Activated CD4-positive, alpha-beta T cell treated with anti-CD3 and anti-CD28 coated beads, Interleukin-2, Interleukin-6, amounts not matched to agents 100 ng/mL and 50 ng/mL, durations not matched to agents 16 hours and 8 hours (primary cell): ENCODE data around the gene TCOF1.

Source experiments
- DNase-seq: peaks from one replicate; pipeline ENCODE4 v3.0.0-alpha.2; 2020

Gene TCOF1

DNA sequence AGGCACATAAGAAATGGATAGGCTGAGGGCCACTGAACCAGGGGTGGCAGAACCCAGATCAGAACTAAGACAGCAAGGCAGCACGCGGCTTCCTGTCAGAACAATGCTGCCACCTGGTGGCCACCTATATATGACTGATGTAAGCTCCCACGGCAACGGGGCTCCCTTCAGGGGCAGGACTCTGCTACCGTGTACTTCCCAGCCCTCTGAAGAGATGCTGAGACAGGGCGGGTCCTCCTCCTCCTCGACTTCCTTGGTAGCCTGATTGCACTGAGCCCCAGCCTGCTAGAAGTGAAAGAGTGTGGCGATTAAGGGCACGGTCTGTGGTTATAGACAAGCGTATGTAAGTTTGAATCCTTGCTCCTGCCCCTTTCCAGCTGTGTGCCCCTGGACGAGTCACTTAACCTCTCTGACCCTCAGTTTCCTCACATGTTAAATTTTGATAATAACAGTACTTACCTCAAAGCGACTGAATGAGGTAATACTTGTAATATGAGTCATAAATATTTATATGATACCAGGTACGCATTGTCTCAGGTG lies 78.7 kb downstream of the TCOF1 start:
- peak; percentile 94 for DNase-seq

DNA sequence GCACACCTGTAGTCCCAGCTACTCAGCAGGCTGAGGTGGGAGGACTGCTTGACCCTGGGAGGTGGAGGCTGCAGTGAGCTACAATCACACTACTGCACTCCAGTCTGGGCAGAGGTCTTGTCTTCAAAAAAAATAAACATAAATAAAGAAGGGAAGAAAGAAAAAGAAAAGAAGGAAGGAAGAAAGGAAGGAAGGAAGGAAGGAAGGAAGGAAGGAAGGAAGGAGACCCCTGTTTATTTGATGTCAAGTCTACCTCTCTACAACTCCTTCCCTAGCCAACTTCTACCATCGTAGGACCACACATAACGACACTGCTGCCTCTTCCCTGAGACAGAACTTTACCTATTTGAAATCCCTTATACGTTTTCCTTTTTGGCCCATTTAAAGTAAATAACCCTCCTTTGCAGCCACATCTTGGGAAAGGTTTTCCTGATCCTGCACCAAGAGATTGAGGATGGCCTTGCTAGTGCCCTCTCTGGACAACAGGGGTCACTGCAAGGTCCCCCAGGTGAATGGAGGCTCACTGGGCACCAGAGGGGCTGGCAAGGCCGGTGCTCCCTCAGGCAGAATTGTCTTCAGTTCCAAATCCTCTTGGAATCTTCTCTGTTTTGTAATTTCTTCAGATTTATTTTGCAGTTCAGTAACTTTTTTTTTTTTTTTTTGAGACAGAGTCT lies 81.5 kb downstream of the TCOF1 start:
- DNase-seq = no peak

DNA sequence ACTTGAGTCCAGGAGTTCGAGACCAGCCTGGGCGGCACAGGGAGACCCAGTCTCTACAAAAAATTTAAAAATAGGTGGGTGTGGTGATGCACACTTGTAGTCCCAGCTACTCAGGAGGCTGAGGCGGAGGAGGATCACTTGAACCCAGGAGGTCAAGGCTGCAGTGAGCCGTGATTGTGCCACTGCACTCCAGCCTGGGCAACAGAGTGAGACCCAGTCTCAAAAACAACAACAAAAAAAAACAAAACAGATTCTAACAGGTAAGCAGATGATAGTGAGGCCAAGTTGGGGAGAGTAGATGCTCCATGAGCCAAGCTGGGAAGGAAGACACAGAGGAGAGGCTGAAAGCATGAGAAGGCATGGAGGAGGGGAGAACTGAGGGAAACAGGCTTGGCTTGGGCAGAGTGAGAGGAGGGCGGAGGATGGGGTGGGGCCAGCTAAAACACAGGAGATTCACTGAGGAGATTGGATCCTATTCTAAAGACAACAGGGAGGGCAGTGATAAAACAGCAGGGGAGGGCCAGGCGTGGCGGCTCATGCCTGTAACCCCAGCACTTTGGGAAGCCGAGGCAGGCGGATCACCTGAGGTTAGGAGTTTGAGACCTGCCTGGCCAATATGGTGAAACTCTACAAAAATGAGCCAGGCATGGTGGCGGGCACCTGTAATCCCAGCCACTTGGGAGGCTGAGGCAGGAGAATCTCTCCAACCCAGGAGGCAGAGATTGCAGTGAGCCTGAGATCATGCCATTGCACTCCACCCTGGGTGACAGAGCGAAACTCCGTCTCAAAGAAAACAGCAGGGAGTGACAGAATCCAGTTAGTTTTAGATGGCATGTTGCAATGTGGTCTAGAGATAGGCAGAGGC lies 83.7 kb downstream of the TCOF1 start:
- no peak for DNase-seq

DNA sequence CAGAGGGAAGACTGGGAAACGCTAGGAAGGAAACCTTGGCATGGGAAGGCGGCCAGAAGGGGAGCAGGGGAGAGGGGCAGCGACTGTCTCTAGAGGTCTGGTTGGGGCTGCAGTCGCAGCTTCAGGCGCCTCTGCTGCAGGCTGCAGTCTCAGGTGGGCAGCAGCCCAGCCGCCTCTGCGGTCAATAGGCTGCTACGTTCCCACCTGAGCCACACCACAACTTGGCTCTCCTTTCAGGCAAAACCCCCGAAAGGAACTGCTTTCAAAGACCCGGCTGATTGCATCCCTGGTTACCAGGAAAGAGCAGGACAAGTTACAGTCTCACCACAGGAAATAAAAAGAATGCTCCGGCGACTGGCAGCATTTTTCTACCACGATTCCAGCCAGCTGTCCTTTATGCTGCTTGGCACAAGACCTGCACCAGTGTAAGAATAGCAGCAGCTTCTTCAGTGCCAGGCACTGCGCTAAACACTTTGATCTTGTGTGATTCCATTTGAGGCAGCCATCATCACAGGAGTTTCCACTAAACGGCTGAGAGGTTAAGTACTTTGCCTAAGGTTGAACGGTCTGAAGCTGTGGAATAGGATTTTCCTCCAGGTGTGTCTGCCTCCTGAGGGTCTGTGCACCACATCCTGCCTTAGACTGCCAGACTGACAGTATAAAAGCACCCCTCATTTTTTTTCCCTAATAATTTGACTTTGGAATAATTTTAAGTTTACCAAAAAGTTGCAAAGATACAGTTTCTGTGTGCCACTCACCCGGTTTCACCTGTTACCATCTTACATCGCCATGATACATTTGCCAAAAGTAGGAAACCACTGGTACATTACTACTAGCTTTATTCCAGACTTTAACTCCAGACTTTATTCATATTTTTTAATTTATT lies 84.6 kb downstream of the TCOF1 start:
- no peak for DNase-seq

DNA sequence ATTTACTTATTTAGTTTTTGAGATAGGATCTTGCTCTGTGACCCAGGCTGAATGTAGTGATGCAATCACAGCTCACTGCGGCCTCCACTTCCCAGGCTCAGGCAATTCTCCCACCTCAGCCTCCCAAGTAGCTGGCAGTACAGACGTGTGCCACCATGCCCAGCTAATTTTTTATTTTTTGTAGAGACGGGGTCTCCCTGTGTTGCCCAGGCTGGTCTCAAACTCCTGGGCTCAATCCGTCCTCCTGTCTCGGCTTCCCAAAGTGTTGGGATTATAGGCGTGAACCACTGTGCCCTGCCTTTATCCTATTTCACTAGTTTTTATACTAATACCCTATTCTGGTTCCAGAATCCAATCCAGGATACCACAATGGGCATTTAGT lies 85.2 kb downstream of the TCOF1 start:
- no peak for DNase-seq

DNA sequence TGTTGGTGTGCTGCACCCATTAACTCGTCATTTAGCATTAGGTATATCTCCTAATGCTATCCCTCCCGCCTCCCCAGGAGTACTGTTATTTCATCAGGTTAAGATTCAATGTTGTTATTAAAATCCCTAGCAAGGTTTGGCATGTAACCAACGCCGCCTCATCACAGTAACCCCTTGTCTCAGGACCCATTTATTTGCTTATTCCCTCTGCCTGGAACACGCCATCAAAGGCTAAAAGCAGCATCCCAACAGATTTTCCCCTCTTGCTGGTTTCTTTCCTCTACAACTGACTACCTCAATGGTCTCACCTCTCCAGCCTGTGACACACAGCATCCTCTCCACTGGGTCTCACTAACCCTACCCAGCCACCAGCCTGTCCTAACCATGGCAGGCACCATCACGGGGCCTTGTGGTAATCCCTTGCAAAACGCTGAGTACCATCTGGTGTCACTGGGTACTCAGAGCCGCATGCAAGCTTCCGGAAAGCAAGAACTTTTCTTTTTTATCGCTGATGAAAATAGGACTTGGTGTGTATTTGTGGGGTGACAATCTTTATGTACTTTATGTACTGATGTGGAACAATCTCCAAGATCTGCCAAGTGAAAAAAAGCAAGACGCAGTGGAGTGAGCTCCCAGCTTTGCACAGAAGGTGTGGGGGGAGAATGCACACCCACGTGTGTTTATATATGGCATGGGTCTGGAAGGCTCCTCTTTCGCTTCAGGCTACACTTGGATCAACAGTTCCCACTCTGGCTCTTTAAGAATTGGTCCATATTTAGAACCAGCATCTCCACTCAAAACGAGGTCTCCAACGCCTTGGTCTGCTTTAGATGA lies 86.0 kb downstream of the TCOF1 start:
- DNase-seq = no peak

DNA sequence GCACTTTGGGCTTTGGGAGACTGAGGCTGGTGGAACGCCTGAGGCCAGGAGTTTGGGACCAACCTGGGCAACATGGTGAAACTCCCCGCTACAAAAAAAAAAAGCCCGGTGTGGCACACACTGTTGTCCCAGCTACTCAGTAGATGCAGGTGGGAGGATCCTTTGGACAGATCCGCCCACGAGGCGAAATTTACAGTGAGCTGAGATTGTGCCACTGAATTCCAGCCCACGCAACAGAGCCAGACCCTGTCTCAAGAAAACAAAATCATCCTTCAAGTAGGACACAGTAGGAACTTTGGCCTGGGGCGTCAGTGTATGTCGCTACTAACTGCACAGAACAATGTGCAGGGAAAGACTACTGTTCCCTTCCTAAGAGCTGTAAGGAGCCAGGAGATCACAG lies 87.3 kb downstream of the TCOF1 start:
- no peak for DNase-seq

DNA sequence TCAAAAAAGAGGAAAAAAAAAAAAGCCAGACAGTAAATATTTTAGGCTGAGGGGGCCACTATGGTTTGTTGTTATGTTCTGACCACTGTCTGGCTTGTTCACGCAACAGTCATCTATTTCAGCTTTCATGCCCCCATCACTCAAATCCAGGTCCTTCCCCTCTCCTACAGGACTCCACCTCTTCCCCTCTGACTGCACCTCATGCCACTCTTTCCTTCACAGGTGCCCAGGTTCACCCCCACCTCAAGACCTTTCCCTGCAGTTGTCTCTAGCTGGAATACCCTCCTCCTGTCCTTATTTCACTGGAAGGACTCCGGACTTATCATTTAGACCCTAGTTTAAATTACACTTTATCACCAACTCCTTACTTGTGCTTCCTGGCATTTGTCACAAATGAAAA lies 88.6 kb downstream of the TCOF1 start:
- no peak for DNase-seq

DNA sequence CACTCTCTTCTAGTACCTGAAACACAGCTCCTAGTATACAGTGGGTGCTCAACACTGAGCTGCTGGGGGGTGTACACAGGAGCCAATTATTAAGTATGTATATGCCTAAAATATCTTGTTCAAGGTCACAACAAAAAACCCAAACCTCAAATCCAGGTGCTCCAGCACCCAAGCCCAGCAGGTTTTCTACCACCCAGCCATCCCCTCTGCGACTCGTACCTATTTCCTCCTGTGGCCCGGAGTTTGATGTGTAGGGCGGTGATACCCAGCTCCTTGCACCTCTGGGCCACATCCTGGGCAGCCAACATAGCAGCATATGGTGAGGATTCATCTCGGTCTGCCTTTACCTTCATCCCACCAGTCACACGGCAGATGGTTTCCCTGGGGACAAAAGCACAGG lies 89.1 kb downstream of the TCOF1 start:
- DNase-seq = no peak

DNA sequence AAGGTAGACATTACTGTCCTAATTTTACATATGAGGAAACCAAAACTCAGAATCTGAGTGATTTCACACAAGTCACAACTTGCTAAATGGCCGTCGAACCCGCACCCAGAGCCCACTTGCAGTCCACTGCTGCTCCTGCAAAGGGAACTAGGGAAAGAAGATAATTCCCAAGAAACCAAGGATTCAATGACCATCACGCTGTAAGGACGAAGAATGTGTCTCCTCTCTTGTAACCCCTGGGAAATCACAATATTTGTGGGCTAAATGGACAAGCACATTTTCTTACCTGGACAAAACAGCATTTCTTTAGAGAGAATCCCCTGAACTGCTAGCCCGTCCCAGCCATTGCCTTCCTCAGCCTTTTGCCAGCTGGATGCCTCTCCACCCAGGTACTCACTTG lies 89.7 kb downstream of the TCOF1 start:
- DNase-seq = no peak

DNA sequence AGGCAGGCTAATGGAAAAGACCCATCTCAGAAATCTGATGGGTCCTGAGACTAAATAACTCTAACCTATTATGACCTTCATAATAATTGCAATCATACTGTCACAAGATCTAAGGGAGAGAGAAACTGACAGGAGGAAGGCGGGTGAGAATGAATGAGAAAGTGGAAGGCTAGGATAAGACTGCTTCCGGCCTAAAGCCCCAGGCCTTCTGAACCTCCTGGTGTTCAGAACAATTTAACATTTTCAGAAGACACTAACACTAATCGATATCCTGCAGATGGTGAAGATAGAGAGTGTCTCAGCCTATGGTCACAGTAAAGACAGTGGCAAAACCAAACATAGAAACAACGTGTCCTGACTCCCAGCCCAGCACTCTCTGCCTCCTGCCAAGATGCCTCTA lies 90.8 kb downstream of the TCOF1 start:
- DNase-seq = no peak

DNA sequence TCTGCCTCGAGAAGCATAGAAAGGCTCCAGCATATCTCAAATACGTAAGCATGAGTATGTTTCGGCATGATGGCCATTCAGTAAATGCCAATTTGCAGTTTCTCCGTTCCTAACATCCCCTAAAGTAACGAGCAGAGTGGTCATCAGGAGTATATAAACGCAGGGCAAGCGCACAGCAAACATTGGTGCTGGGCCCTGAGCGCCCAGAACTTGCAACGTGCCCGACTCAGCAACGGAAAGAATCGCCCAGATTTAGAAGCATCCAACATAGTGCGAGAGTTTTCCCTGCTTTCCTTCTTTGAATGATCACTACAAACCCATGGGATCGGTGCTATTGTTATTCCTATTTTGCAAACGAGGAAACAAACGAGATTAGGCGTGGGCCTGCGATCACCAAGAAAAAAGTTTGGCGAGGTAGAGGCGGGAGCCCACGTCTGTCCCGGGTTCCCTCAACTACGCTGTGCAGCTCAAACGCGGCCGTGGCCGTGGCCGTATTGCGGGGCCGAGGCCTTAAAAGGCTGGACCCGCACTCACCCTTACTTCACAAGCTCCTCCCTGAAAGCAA lies 91.5 kb downstream of the TCOF1 start:
- DNase-seq = no peak
